Skeletal muscle satellite cell (primary cell): Measurements from ENCODE around the gene OR2L8. TPM values are rescaled to one million over a fixed set of nuclear protein-coding genes. Genes with fewer than 3 reads are reported as not detected.

Experiments
- H3K27me3 ChIP-seq: 2 replicates; pipeline ENCODE4 v1.7.0; 2013; ENCODE audit warnings: low read length; ENCODE audit not compliant: control insufficient read depth, insufficient read depth
- H3K36me3 ChIP-seq: 2 replicates; pipeline ENCODE4 v1.7.0; 2013; ENCODE audit warnings: mild to moderate bottlenecking, control low read depth, low read length; ENCODE audit not compliant: insufficient read depth
- H3K4me1 ChIP-seq: 2 replicates; pipeline ENCODE4 v1.7.0; 2013; ENCODE audit warnings: low read length; ENCODE audit not compliant: control insufficient read depth, insufficient read depth
- H3K4me2 ChIP-seq: 2 replicates; pipeline ENCODE4 v1.7.0; 2013; ENCODE audit warnings: mild to moderate bottlenecking, low read length
- H3K4me3 ChIP-seq: 2 replicates; pipeline ENCODE4 v1.7.0; 2013; ENCODE audit warnings: low read length
- H3K9ac ChIP-seq: 2 replicates; pipeline ENCODE4 v1.7.0; 2013; ENCODE audit warnings: mild to moderate bottlenecking, low read depth, low read length, moderate library complexity
- H3K9me3 ChIP-seq: replicated peaks from 2 replicates; pipeline ENCODE4 v1.7.0; 2013; ENCODE audit warnings: mild to moderate bottlenecking, control low read depth, low read length
- small RNA-seq: library from RNA; depleted of rRNA; stranded (forward); fragments of <200 nt; gene quantifications from one replicate; pipeline ENCODE3, GENCODE V24; 2012

OR2L8 gene

GRCh38 chr1:247998811-247999210 is 50.2 kb downstream of the OR2L8 start:
- no peak overlapping the region for H3K9ac ChIP-seq
- H3K9me3 ChIP-seq: peaks cover 3% of the 10 kb centered on the region

More at GRCh38 chr1:247998811-247999210, 50.2 kb downstream of the OR2L8 start:
- no peak overlapping the region for H3K4me2 ChIP-seq
- no peaks in the 10 kb centered on the region for H3K36me3 ChIP-seq
- H3K4me3 ChIP-seq: no peak overlapping the region
- no peaks in the 10 kb centered on the region for H3K27me3 ChIP-seq
- H3K4me1 ChIP-seq: no peaks in the 10 kb centered on the region

Small RNA genes lying within 50 kb of the gene (small RNA-seq; reads per million reads assigned to genes)
- gene RF00019: not detected
